ENCODE results near the gene PTGES3.
"Not testable (repeated sequence)": the region's sequence is repeated elsewhere in the genome, so short reads cannot be mapped to it uniquely, and the experiment has no call there.

Gene PTGES3

DNA sequence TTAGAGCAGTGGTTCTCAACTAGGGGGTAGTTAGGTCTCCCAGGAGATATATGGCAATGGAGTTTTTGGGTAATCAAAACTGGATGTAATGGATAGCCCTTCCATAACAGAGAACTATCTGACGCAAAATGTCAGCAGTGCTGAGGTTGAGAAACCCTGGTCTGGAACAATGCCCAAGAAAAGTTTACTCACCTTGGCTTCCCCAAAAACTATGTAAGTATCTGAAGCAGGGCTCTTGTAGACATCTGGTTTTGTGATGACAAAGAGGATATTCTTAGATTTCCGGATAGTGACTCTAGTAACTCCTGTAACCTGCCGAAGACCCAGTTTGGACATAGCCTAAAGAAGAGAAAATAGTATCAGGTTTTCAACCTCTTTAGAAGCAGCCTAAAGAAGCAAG, 25.3 kb upstream of the PTGES3 start:
- no peak for DNase-seq (ENCODE audit: insufficient read length, low spot score)
- no peak for FAIRE-seq

DNA sequence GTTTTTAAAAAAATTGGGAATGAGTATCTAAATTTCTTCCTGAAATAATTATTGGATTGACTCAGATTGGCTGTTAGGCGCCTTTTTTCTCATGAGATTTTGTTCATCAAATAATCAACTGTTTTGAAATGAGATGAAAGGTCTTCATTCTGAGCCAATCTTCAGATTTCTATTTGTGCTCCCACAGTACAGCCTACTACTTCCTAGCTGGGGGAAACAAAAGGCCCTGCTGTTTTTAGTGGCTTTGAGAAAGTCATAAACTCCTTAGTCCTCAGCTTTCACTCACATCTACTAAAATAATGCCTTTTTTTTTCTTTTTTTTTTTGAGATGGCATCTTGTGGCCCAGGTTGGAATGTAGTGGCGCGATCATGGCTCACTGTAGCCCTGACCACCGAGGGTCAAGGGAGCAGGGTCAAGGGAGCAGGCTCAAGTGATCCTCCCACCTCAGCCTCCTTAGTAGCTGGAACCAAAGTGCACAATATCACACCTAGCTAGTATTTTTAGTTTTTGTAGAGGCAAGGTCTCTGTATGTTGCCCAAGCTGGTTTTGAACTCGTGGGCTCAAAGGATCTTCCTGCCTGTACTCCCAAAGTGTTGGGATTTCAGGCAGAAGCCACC, 21.8 kb upstream of the PTGES3 start:
- DNase-seq (ENCODE audit: insufficient read length, low spot score) (no peak), FAIRE-seq (no peak)

- not testable (repeated sequence) for DNase-seq (ENCODE audit: insufficient read length, low spot score); FAIRE-seq
Measured at GRCh38 chr12:56704522-56704921, 16.4 kb upstream of the PTGES3 start.

DNA sequence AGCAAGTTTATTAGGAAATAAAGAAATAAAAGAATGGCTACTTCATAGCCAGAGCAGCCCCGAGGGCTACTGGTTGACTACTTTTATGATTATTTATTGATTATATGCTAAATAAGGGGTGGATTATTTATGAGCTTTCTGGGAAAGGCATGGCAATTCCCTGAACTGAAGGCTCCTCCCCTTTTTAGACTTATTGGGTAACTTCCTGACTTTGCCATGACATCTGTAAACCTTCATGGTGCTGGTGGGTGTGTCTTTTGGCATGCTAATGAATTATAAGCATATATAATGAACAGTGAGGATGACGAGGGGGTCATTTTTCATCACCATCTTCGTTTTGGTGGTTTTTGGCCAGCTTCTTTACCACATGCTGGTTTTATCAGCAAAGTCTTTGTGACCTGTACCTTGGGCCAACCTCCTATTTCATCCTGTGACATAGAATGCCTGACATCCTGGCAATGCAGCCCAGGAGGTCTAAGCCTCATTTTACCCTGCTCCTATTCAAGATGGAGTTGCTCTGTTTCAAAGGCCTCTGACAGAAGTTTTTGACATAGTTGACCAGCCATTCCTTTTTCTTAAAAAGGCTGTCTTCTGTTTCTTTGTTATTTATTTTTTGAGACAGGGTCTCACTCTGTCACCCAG, 11.1 kb upstream of the PTGES3 start:
- FAIRE-seq (no peak), DNase-seq (ENCODE audit: insufficient read length, low spot score) (no peak)

- DNase-seq (ENCODE audit: insufficient read length, low spot score) (no peak), FAIRE-seq (no peak)
Measured at GRCh38 chr12:56695327-56696101, 7.4 kb upstream of the PTGES3 start.

- DNase-seq (ENCODE audit: insufficient read length, low spot score) (no peak), FAIRE-seq (no peak)
Measured at GRCh38 chr12:56694161-56694560, 6.1 kb upstream of the PTGES3 start.

GRCh38 chr12:56688846-56689109, 694 bp upstream of the PTGES3 start:
- DNase-seq (ENCODE audit: insufficient read length, low spot score) (no peak), FAIRE-seq (no peak)

- FAIRE-seq: peak; percentile 26
- DNase-seq (ENCODE audit: insufficient read length, low spot score): no peak
Measured at GRCh38 chr12:56687223-56688128, 608 bp downstream of the PTGES3 start.

- DNase-seq (ENCODE audit: insufficient read length, low spot score) (no peak), FAIRE-seq (no peak)
Measured at GRCh38 chr12:56684745-56685359, 3.2 kb downstream of the PTGES3 start.

- no peak for FAIRE-seq
- no peak for DNase-seq (ENCODE audit: insufficient read length, low spot score)
Measured at GRCh38 chr12:56682323-56682722, 5.8 kb downstream of the PTGES3 start.

GRCh38 chr12:56679883-56680575, 8.1 kb downstream of the PTGES3 start:
- no peak for DNase-seq (ENCODE audit: insufficient read length, low spot score)
- no peak for FAIRE-seq

DNA sequence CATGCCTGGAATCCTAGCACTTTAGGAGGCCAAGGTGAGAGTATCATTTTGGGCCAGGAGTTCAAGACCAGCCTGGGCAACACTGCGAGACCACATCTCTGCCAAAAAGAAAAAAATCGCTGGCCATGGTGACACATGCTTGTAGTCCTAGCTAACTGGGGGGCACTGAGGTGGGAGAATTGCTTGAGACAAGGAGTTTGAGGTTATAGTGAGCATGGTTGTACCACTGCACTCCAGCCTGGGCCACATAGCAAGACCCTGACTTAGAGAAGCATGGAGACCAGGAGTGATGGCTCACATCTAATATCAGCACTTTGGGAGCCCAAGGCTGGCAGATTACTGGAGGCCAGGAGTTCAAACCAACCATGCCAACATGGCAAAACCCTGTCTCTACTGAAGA, 9.2 kb downstream of the PTGES3 start:
- DNase-seq (ENCODE audit: insufficient read length, low spot score) (no peak), FAIRE-seq (no peak)

DNA sequence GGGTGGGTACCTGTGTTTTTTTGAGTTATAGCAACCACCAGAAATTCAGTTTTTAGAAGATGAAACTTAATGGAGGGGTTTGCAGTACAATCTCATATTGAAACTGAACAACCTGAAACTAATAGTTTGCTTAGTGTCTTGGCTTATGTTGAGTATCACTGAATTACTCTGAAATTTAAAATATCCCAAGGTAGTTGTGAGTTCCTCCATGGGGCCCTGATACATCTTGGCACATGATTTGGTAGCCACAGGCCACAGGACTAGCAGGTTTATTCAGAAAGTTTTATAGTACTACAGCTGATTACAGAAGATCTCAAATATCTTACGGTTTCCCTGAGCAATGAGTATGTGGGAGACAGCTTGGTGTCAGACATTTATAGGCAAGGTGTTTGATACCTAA, 10.4 kb downstream of the PTGES3 start:
- no peak for FAIRE-seq
- no peak for DNase-seq (ENCODE audit: insufficient read length, low spot score)

- no peak for FAIRE-seq
- no peak for DNase-seq (ENCODE audit: insufficient read length, low spot score)
Measured at GRCh38 chr12:56676851-56677580, 11.1 kb downstream of the PTGES3 start.

DNA sequence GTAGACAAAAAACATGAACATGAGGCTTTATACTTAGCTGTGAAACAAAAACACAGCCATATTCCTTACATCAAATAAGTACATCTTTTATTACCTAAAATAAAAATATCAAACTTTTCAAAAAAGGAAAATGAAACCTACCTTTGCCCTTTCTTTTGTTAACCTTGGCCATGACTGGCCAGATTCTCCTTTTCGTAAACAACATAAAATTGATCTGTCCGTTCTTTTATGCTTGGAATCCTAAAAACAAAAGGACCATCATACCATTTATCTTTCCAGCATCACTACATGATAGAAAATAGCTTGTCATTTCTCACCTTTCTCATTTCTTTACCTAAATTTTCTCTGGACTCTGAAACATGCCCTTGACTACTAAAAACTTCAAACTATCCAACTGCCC, 16.5 kb downstream of the PTGES3 start:
- FAIRE-seq (no peak), DNase-seq (ENCODE audit: insufficient read length, low spot score) (no peak)

DNA sequence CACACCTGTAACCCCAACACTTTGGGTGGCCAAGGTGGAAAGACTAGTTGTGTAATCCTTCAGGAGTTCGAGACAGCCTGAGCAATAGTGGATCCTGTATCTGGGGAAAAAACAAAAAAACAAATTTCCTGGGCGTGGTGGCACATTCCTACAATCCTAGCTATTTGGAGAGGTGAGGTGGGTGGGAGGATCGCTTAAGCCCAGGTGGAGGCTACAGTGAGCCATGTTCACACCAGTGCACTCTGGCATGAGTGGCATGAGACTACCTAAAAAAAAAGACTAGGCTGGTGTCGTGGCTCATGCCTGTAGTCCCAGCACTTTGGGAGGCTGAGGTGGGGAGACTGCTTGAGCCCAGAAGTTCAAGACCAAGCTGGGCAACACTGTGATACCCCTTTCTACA, 17.2 kb downstream of the PTGES3 start:
- no peak for FAIRE-seq
- DNase-seq (ENCODE audit: insufficient read length, low spot score): no peak

DNA sequence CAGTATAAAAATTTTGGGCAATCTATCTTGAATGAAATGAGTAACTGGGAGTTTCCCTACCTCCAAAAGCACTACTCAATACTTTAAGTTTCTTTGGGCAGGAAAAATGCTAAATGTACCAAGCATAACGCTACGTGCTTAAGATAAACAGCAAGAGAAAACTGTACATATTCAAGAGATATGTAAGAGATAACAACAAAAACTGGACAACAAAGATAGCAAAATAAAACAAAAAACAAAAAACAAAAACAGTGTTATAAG, 20.0 kb downstream of the PTGES3 start:
- no peak for DNase-seq (ENCODE audit: insufficient read length, low spot score)
- FAIRE-seq: no peak

- DNase-seq (ENCODE audit: insufficient read length, low spot score): no peak
- FAIRE-seq: no peak
Measured at GRCh38 chr12:56661979-56662638, 26.0 kb downstream of the PTGES3 start.

- FAIRE-seq: no peak
- DNase-seq (ENCODE audit: insufficient read length, low spot score): no peak
Measured at GRCh38 chr12:56661560-56661959, 26.5 kb downstream of the PTGES3 start.
